Neural cell (in vitro differentiated cells): ENCODE data around the gene NEK4. TPM values are rescaled to one million over a fixed set of nuclear protein-coding genes. Genes with fewer than 3 reads are reported as not detected.

Experiments
- H2AFZ ChIP-seq: fragments of 200-600, 300-800 bp; sonication (generic), shearing (Covaris generic); 2 replicates; pipeline ENCODE4 v1.6.0; 2014; ENCODE audit warnings: low read depth, mild to moderate bottlenecking, antibody characterized with exemption, low read length, moderate library complexity
- H3F3A ChIP-seq: fragments of 200-600 bp; shearing (Covaris generic); 2 replicates; pipeline ENCODE4 v1.6.1; 2016; ENCODE audit warnings: mild to moderate bottlenecking, moderate library complexity, mixed read lengths, antibody characterized with exemption, low read length; ENCODE audit not compliant: insufficient read depth, poor library complexity, severe bottlenecking
- H3K27ac ChIP-seq: fragments of 200-600, 300-800 bp; sonication (generic), shearing (Covaris generic); 2 replicates; pipeline ENCODE4 v1.5.1; 2014; ENCODE audit warnings: mild to moderate bottlenecking, low read length, moderate library complexity
- H3K27me3 ChIP-seq: fragments of 300-800, 200-600 bp; sonication (generic), shearing (Covaris generic); 2 replicates; pipeline ENCODE4 v1.6.0; 2014; ENCODE audit warnings: mild to moderate bottlenecking, low read depth, low read length, moderate library complexity; ENCODE audit not compliant: insufficient read depth
- H3K36me3 ChIP-seq: fragments of 300-800, 200-600 bp; sonication (generic), shearing (Covaris generic); 2 replicates; pipeline ENCODE4 v1.5.1; 2014; ENCODE audit warnings: mild to moderate bottlenecking, antibody characterized with exemption, low read length, moderate library complexity; ENCODE audit not compliant: insufficient read depth
- H3K4me2 ChIP-seq: fragments of 300-800, 200-600 bp; sonication (generic), shearing (Covaris generic); 2 replicates; pipeline ENCODE4 v1.6.0; 2014; ENCODE audit warnings: mild to moderate bottlenecking, low read length
- H3K4me3 ChIP-seq: fragments of 300-800, 200-600 bp; sonication (generic), shearing (Covaris generic); 2 replicates; pipeline ENCODE4 v1.5.1; 2014; ENCODE audit warnings: mild to moderate bottlenecking, low read length, moderate library complexity
- H3K79me2 ChIP-seq: fragments of 200-600 bp; shearing (Covaris generic); replicated peaks from 2 replicates; pipeline ENCODE4 v1.6.0; 2014; ENCODE audit warnings: mild to moderate bottlenecking, low read length, moderate library complexity; ENCODE audit not compliant: insufficient read depth
- H3K9ac ChIP-seq: fragments of 300-800, 200-600 bp; sonication (generic), shearing (Covaris generic); 2 replicates; pipeline ENCODE4 v1.6.1; 2016; ENCODE audit warnings: mild to moderate bottlenecking, low read length, mixed read lengths
- H3K9me2 ChIP-seq: fragments of 200-600 bp; shearing (Covaris generic); 2 replicates; pipeline ENCODE4 v1.6.1; 2016; ENCODE audit warnings: mild to moderate bottlenecking, low read length, mixed read lengths; ENCODE audit not compliant: insufficient read depth
- H3K9me3 ChIP-seq: fragments of 200-600, 300-800 bp; sonication (generic), shearing (Covaris generic); 2 replicates; pipeline ENCODE4 v1.6.1; 2016; ENCODE audit warnings: mild to moderate bottlenecking, mixed run types, low read length, moderate library complexity, mixed read lengths
- H4K20me1 ChIP-seq: fragments of 200-600 bp; shearing (Covaris generic); 2 replicates; pipeline ENCODE4 v1.6.1; 2016; ENCODE audit warnings: mild to moderate bottlenecking, mixed run types; ENCODE audit not compliant: insufficient read depth
- EP300 ChIP-seq: fragments of 450-650 bp; conservative IDR thresholded peaks from 2 replicates; pipeline ENCODE4 v1.6.1; 2014; ENCODE audit warnings: antibody characterized with exemption, mild to moderate bottlenecking, moderate library complexity; ENCODE audit not compliant: poor library complexity, severe bottlenecking
- EZH2 ChIP-seq: fragments of 200-600, 300-800 bp; shearing (Covaris generic), sonication (generic); IDR thresholded peaks from 2 replicates; pipeline ENCODE4 v1.6.1; 2014; ENCODE audit warnings: antibody characterized with exemption, low read length, borderline replicate concordance, mild to moderate bottlenecking; ENCODE audit not compliant: insufficient read depth, poor library complexity, severe bottlenecking
- MXI1 ChIP-seq: fragments of 450-650 bp; conservative IDR thresholded peaks from 2 replicates; pipeline ENCODE4 v1.6.1; 2014; ENCODE audit warnings: antibody characterized with exemption, mild to moderate bottlenecking; ENCODE audit not compliant: poor library complexity, severe bottlenecking
- POLR2AphosphoS5 ChIP-seq: IDR thresholded peaks from 2 replicates; pipeline ENCODE4 v1.6.1; 2012
- RAD21 ChIP-seq: fragments of 450-650 bp; conservative IDR thresholded peaks from 2 replicates; pipeline ENCODE4 v1.6.1; 2014; ENCODE audit warnings: antibody characterized with exemption, mild to moderate bottlenecking, moderate library complexity
- SMC3 ChIP-seq: fragments of 450-650 bp; conservative IDR thresholded peaks from 2 replicates; pipeline ENCODE4 v1.6.1; 2014; ENCODE audit warnings: antibody characterized with exemption, mild to moderate bottlenecking, moderate library complexity; ENCODE audit not compliant: poor library complexity
- TAF1 ChIP-seq: IDR thresholded peaks from 2 replicates; pipeline ENCODE4 v1.6.1; 2012; ENCODE audit warnings: low read depth
- polyA plus RNA-seq: library from polyadenylated mRNA; depleted of rRNA; stranded (reverse); fragments of >200 nt; gene quantifications from 2 replicates; pipeline ENCODE4 v1.2.3, GENCODE V29; 2014
- TF ChIP-seq, protein P1 (sequence below): IDR thresholded peaks from 2 replicates; pipeline ENCODE4 v1.6.1; 2012; ENCODE audit warnings: borderline replicate concordance
- TF ChIP-seq, protein P2 (sequence below): fragments of 450-650 bp; IDR thresholded peaks from 2 replicates; pipeline ENCODE4 v1.5.1; 2014; ENCODE audit warnings: antibody characterized with exemption, mild to moderate bottlenecking, moderate library complexity; ENCODE audit not compliant: poor library complexity, severe bottlenecking

NEK4 gene
- polyA plus RNA-seq, 1 donor from 2014 or later, result 45.6 TPM

DNA sequence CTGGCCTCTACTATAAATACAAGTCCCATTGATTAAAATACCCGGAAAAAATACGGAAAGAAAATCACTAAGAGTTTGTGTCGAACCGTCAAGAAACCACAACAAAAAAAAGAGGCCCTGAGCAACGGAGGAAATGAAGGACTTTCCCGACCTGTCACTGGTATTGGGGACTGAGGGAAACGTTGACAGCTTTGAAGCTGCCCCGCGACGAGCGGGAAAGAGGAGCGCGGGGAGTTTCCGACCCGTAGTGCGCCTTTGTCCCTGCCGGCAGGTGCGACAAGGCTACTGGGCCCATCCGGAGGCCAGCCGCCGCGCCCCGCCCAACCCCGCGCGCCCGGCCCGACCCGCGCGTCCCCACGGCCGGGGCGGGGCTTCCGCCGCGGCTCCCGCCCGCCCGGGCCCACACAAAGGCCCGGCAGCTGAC, 85.4 kb downstream of the NEK4 start:
- Histone ChIP-seq H3K79me2 (peaks cover 61% of the 10 kb centered on the region), H3K4me2 (peak overlapping the region; percentile 97), H3K9me3 (no peaks in the 10 kb centered on the region), H3K9ac (peak overlapping the region; percentile 92), H3F3A (no peaks in the 10 kb centered on the region), H3K27me3 (no peaks in the 10 kb centered on the region), H3K27ac (peak overlapping the region; percentile 93), H2AFZ (peak overlapping the region; percentile 59), H3K4me3 (peak overlapping the region; percentile 83), H3K36me3 (peaks cover 7% of the 10 kb centered on the region), H4K20me1 (no peaks in the 10 kb centered on the region), H3K9me2 (no peaks in the 10 kb centered on the region)
- no peak for TF ChIP-seq TAF1
- TF ChIP-seq, protein P1, sequence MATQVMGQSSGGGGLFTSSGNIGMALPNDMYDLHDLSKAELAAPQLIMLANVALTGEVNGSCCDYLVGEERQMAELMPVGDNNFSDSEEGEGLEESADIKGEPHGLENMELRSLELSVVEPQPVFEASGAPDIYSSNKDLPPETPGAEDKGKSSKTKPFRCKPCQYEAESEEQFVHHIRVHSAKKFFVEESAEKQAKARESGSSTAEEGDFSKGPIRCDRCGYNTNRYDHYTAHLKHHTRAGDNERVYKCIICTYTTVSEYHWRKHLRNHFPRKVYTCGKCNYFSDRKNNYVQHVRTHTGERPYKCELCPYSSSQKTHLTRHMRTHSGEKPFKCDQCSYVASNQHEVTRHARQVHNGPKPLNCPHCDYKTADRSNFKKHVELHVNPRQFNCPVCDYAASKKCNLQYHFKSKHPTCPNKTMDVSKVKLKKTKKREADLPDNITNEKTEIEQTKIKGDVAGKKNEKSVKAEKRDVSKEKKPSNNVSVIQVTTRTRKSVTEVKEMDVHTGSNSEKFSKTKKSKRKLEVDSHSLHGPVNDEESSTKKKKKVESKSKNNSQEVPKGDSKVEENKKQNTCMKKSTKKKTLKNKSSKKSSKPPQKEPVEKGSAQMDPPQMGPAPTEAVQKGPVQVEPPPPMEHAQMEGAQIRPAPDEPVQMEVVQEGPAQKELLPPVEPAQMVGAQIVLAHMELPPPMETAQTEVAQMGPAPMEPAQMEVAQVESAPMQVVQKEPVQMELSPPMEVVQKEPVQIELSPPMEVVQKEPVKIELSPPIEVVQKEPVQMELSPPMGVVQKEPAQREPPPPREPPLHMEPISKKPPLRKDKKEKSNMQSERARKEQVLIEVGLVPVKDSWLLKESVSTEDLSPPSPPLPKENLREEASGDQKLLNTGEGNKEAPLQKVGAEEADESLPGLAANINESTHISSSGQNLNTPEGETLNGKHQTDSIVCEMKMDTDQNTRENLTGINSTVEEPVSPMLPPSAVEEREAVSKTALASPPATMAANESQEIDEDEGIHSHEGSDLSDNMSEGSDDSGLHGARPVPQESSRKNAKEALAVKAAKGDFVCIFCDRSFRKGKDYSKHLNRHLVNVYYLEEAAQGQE, result peak; percentile 39

DNA sequence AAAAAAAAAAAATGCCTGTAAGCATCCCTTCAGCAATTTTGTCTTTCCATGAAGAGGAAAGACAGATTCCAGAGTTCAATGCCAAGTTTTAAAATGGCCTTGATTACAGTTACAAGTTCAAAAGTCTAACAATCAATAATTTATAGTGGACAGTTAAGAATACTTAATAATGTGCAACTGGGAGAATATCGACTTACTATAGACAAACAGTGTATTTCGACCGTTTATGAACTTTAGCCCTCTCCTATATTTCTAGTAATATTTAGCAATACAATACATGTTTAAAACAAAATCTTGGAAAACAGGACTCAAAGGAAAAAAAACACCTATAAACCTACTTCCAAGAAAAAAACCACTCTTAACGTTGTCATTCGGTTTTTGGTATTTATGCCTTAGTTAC, 86.6 kb downstream of the NEK4 start:
- Histone ChIP-seq H3F3A (no peaks in the 10 kb centered on the region), H3K79me2 (peaks cover 66% of the 10 kb centered on the region), H2AFZ (no peak overlapping the region), H3K27ac (peak overlapping the region; percentile 93), H4K20me1 (no peaks in the 10 kb centered on the region), H3K9me3 (no peaks in the 10 kb centered on the region), H3K9me2 (no peaks in the 10 kb centered on the region), H3K9ac (peak overlapping the region; percentile 92), H3K4me3 (peak overlapping the region; percentile 83), H3K4me2 (peak overlapping the region; percentile 97), H3K36me3 (peaks cover 7% of the 10 kb centered on the region), H3K27me3 (no peaks in the 10 kb centered on the region)
- TF ChIP-seq POLR2AphosphoS5, result no peak
- TF ChIP-seq EP300, result no peak
- no peak for TF ChIP-seq TAF1
- TF ChIP-seq, protein P1, result no peak
- TF ChIP-seq RAD21, result no peak
- no peak for TF ChIP-seq SMC3
- TF ChIP-seq EZH2, result no peak
- TF ChIP-seq, protein P2, sequence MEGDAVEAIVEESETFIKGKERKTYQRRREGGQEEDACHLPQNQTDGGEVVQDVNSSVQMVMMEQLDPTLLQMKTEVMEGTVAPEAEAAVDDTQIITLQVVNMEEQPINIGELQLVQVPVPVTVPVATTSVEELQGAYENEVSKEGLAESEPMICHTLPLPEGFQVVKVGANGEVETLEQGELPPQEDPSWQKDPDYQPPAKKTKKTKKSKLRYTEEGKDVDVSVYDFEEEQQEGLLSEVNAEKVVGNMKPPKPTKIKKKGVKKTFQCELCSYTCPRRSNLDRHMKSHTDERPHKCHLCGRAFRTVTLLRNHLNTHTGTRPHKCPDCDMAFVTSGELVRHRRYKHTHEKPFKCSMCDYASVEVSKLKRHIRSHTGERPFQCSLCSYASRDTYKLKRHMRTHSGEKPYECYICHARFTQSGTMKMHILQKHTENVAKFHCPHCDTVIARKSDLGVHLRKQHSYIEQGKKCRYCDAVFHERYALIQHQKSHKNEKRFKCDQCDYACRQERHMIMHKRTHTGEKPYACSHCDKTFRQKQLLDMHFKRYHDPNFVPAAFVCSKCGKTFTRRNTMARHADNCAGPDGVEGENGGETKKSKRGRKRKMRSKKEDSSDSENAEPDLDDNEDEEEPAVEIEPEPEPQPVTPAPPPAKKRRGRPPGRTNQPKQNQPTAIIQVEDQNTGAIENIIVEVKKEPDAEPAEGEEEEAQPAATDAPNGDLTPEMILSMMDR, result no peak
- no peak for TF ChIP-seq MXI1
